ENCODE results near the gene ATP6V1E1. TPM values are rescaled to one million over a fixed set of nuclear protein-coding genes. Genes with fewer than 3 reads are reported as not detected.
A peak's percentile ranks its signal among the peaks of the same experiment; 100 is the strongest.

The ATP6V1E1 gene
- total and polyA plus RNA-seq, 2 donors: 114 to 199 TPM

- WGBS: 87% methylated on average over 14 of the region's 14 CpGs
- no peak for DNase-seq (ENCODE audit: extremely low spot score)
Observed at GRCh38 chr22:17587629-17588028, 40.9 kb downstream of the ATP6V1E1 start.

GRCh38 chr22:17586831-17587440 lies 41.6 kb downstream of the ATP6V1E1 start:
- Histone ChIP-seq H3K27ac (ENCODE audit: low read depth) (no peak overlapping the region), H3K36me3 (ENCODE audit: insufficient read depth) (no peaks in the 10 kb centered on the region), H3K4me1 (ENCODE audit: insufficient read depth) (no peaks in the 10 kb centered on the region), H3K4me3 (ENCODE audit: low read depth, low read length) (no peak overlapping the region)
- 87% methylated on average over 14 of the region's 14 CpGs for whole genome bisulfite sequencing
- no peak for DNase-seq (ENCODE audit: extremely low spot score)

More at GRCh38 chr22:17587629-17588028, 40.9 kb downstream of the ATP6V1E1 start:
- Histone ChIP-seq H3K4me3 (ENCODE audit: low read depth, low read length) (no peak overlapping the region), H3K36me3 (ENCODE audit: insufficient read depth) (peaks cover 4% of the 10 kb centered on the region), H3K4me1 (ENCODE audit: insufficient read depth) (no peaks in the 10 kb centered on the region), H3K27ac (ENCODE audit: low read depth) (no peak overlapping the region)

- DNase-seq (ENCODE audit: extremely low spot score): no peak
- 92% methylated on average over 10 of the region's 10 CpGs for WGBS
Observed at GRCh38 chr22:17583151-17583550, 45.4 kb downstream of the ATP6V1E1 start.

GRCh38 chr22:17581631-17582030 lies 46.9 kb downstream of the ATP6V1E1 start:
- 91% methylated on average over 17 of the region's 17 CpGs for WGBS
- H3K27ac ChIP-seq (ENCODE audit: low read depth): no peak overlapping the region
- no peak for DNase-seq (ENCODE audit: extremely low spot score)
- no peak overlapping the region for H3K4me3 ChIP-seq (ENCODE audit: low read depth, low read length)
- H3K4me1 ChIP-seq (ENCODE audit: insufficient read depth): no peaks in the 10 kb centered on the region
- no peaks in the 10 kb centered on the region for H3K36me3 ChIP-seq (ENCODE audit: insufficient read depth)

More at GRCh38 chr22:17583151-17583550, 45.4 kb downstream of the ATP6V1E1 start:
- H3K36me3 ChIP-seq (ENCODE audit: insufficient read depth): no peaks in the 10 kb centered on the region
- no peak overlapping the region for H3K27ac ChIP-seq (ENCODE audit: low read depth)
- no peak overlapping the region for H3K4me3 ChIP-seq (ENCODE audit: low read depth, low read length)
- H3K4me1 ChIP-seq (ENCODE audit: insufficient read depth): no peaks in the 10 kb centered on the region

GRCh38 chr22:17581056-17581455 lies 47.5 kb downstream of the ATP6V1E1 start:
- Histone ChIP-seq H3K27ac (ENCODE audit: low read depth) (no peak overlapping the region), H3K4me3 (ENCODE audit: low read depth, low read length) (no peak overlapping the region), H3K4me1 (ENCODE audit: insufficient read depth) (no peaks in the 10 kb centered on the region), H3K36me3 (ENCODE audit: insufficient read depth) (no peaks in the 10 kb centered on the region)
- WGBS: 77% methylated on average over 21 of the region's 21 CpGs
- DNase-seq (ENCODE audit: extremely low spot score): no peak

GRCh38 chr22:17580441-17581031 lies 48.0 kb downstream of the ATP6V1E1 start:
- no peak overlapping the region for H3K4me3 ChIP-seq (ENCODE audit: low read depth, low read length)
- H3K36me3 ChIP-seq (ENCODE audit: insufficient read depth): no peaks in the 10 kb centered on the region
- WGBS: 58% methylated on average over 15 of the region's 15 CpGs
- H3K27ac ChIP-seq (ENCODE audit: low read depth): no peak overlapping the region
- DNase-seq (ENCODE audit: extremely low spot score): no peak
- H3K4me1 ChIP-seq (ENCODE audit: insufficient read depth): no peaks in the 10 kb centered on the region

- no peaks in the 10 kb centered on the region for H3K4me1 ChIP-seq (ENCODE audit: insufficient read depth)
- 92% methylated on average over 14 of the region's 14 CpGs for WGBS
Observed at GRCh38 chr22:17579535-17579981, 49.0 kb downstream of the ATP6V1E1 start.

GRCh38 chr22:17578136-17578754 lies 50.3 kb downstream of the ATP6V1E1 start:
- 76% methylated on average over 11 of the region's 11 CpGs for WGBS

More at GRCh38 chr22:17579535-17579981, 49.0 kb downstream of the ATP6V1E1 start:
- H3K27ac ChIP-seq (ENCODE audit: low read depth): no peak overlapping the region
- H3K36me3 ChIP-seq (ENCODE audit: insufficient read depth): no peaks in the 10 kb centered on the region
- no peak for DNase-seq (ENCODE audit: extremely low spot score)
- no peak overlapping the region for H3K4me3 ChIP-seq (ENCODE audit: low read depth, low read length)

GRCh38 chr22:17576470-17576869 lies 52.1 kb downstream of the ATP6V1E1 start:
- DNase-seq (ENCODE audit: extremely low spot score): no peak
- H3K4me1 ChIP-seq (ENCODE audit: insufficient read depth): no peaks in the 10 kb centered on the region
- H3K27ac ChIP-seq (ENCODE audit: low read depth): no peak overlapping the region
- H3K4me3 ChIP-seq (ENCODE audit: low read depth, low read length): no peak overlapping the region
- 79% methylated on average over 6 of the region's 6 CpGs for WGBS
- no peaks in the 10 kb centered on the region for H3K36me3 ChIP-seq (ENCODE audit: insufficient read depth)

More at GRCh38 chr22:17578136-17578754, 50.3 kb downstream of the ATP6V1E1 start:
- no peak overlapping the region for H3K4me3 ChIP-seq (ENCODE audit: low read depth, low read length)
- no peaks in the 10 kb centered on the region for H3K4me1 ChIP-seq (ENCODE audit: insufficient read depth)
- no peak for DNase-seq (ENCODE audit: extremely low spot score)
- H3K27ac ChIP-seq (ENCODE audit: low read depth): no peak overlapping the region
- H3K36me3 ChIP-seq (ENCODE audit: insufficient read depth): no peaks in the 10 kb centered on the region

GRCh38 chr22:17575681-17576080 lies 52.9 kb downstream of the ATP6V1E1 start:
- H3K36me3 ChIP-seq (ENCODE audit: insufficient read depth): no peaks in the 10 kb centered on the region
- DNase-seq (ENCODE audit: extremely low spot score): no peak
- H3K4me3 ChIP-seq (ENCODE audit: low read depth, low read length): no peak overlapping the region
- 78% methylated on average over 4 of the region's 4 CpGs for WGBS
- no peaks in the 10 kb centered on the region for H3K4me1 ChIP-seq (ENCODE audit: insufficient read depth)
- H3K27ac ChIP-seq (ENCODE audit: low read depth): no peak overlapping the region

GRCh38 chr22:17575151-17575550 lies 53.4 kb downstream of the ATP6V1E1 start:
- DNase-seq (ENCODE audit: extremely low spot score): no peak
- no peak overlapping the region for H3K27ac ChIP-seq (ENCODE audit: low read depth)
- H3K4me3 ChIP-seq (ENCODE audit: low read depth, low read length): no peak overlapping the region
- WGBS: 84% methylated on average over 5 of the region's 5 CpGs
- no peaks in the 10 kb centered on the region for H3K36me3 ChIP-seq (ENCODE audit: insufficient read depth)
- H3K4me1 ChIP-seq (ENCODE audit: insufficient read depth): no peaks in the 10 kb centered on the region

GRCh38 chr22:17570851-17571631 lies 57.5 kb downstream of the ATP6V1E1 start:
- DNase-seq (ENCODE audit: extremely low spot score): peak; percentile 32
- no peaks in the 10 kb centered on the region for H3K36me3 ChIP-seq (ENCODE audit: insufficient read depth)
- 20% methylated on average over 21 of the region's 21 CpGs for WGBS
- peak overlapping the region; percentile 7 for H3K4me3 ChIP-seq (ENCODE audit: low read depth, low read length)
- no peaks in the 10 kb centered on the region for H3K4me1 ChIP-seq (ENCODE audit: insufficient read depth)
- H3K27ac ChIP-seq (ENCODE audit: low read depth): peak overlapping the region; percentile 69

GRCh38 chr22:17569971-17570511 lies 58.5 kb downstream of the ATP6V1E1 start:
- no peak overlapping the region for H3K27ac ChIP-seq (ENCODE audit: low read depth)
- no peaks in the 10 kb centered on the region for H3K4me1 ChIP-seq (ENCODE audit: insufficient read depth)
- WGBS: 47% methylated on average over 8 of the region's 8 CpGs
- no peak overlapping the region for H3K4me3 ChIP-seq (ENCODE audit: low read depth, low read length)
- no peaks in the 10 kb centered on the region for H3K36me3 ChIP-seq (ENCODE audit: insufficient read depth)
- no peak for DNase-seq (ENCODE audit: extremely low spot score)

Measured in urinary bladder (tissue), 4 donors.